Gastrocnemius medialis (tissue), 4 donors: ENCODE data around the gene RCAN1. TPM values are rescaled to one million over a fixed set of nuclear protein-coding genes. Genes with fewer than 3 reads are reported as not detected.

ENCODE experiments used
- ATAC-seq, 2 donors: fragments of 150-250 bp; one replicate each; pipeline ENCODE4 v1.9.1; 2016
- DNase-seq, 2 donors: peaks; one replicate each; pipeline ENCODE4 v3.0.0-alpha.2; 2019
- H3K27ac ChIP-seq, 4 donors: fragments of 200-600 bp; sonication (generic); 1 replicate in 1 of 4; 2 replicates in 3 of 4; pipeline ENCODE4 v1.5.1; 2016 to 2018; ENCODE audit warnings: mild to moderate bottlenecking in 2 of 4, moderate library complexity in 1 of 4
- H3K27me3 ChIP-seq, 3 donors: fragments of 200-600 bp; sonication (generic) in 2 of 3; 1 replicate in 1 of 3; 2 replicates in 2 of 3; pipeline versions ENCODE4 v1.5.1 to v1.6.0; 2016 to 2019; ENCODE audit warnings: mild to moderate bottlenecking in 1 of 3, moderate library complexity in 1 of 3
- H3K36me3 ChIP-seq, 2 donors: fragments of 200-600 bp; sonication (generic) in 1 of 2; one replicate each; pipeline ENCODE4 v1.5.1; 2017 to 2018
- H3K4me1 ChIP-seq, 2 donors: fragments of 200-600 bp; sonication (generic) in 1 of 2; one replicate each; pipeline ENCODE4 v1.5.1; 2016 to 2017; ENCODE audit warnings: mild to moderate bottlenecking in 2 of 2
- H3K4me3 ChIP-seq, 4 donors: fragments of 200-600 bp; sonication (generic) in 3 of 4; 1 replicate in 1 of 4; 2 replicates in 3 of 4; pipeline ENCODE4 v1.5.1; 2016 to 2019; ENCODE audit warnings: mild to moderate bottlenecking in 2 of 4
- H3K9me3 ChIP-seq, 3 donors: fragments of 200-600 bp; sonication (generic) in 2 of 3; 1 replicate in 1 of 3; 2 replicates in 2 of 3; pipeline ENCODE4 v1.5.1; 2016 to 2019
- CTCF ChIP-seq, 5 experiments: fragments of 450-650 bp in 3 of 5; fragments of 200-600 bp in 2 of 5; sonication (generic) in 2 of 5; IDR thresholded peaks in 4 of 5; conservative IDR thresholded peaks in 1 of 5; 1 replicate in 4 of 5; 2 replicates in 1 of 5; pipeline ENCODE4 v1.5.1; 2016 to 2019; ENCODE audit warnings: antibody characterized with exemption in 5 of 5, mild to moderate bottlenecking in 3 of 5, moderate library complexity in 3 of 5
- POLR2A ChIP-seq, 2 donors: fragments of 450-650 bp; IDR thresholded peaks; one replicate each; pipeline ENCODE4 v1.6.1; 2017; ENCODE audit warnings: antibody characterized with exemption in 2 of 2, mild to moderate bottlenecking in 2 of 2, moderate library complexity in 2 of 2
- in situ Hi-C, 4 donors: fragments of 200-750 bp; cut with MboI; loops; one replicate each; pipeline versions ENCODE4 v1.15.0 to v1.8.0; 2017; ENCODE audit warnings: low sequenced_read_pairs in 4 of 4
- intact Hi-C: fragments of 100-400 bp; cut with DNase I; formaldehyde crosslinking; loops from one replicate; pipeline ENCODE4 v1.15.1; 2023; ENCODE audit warnings: low total_unique reads
- total RNA-seq, 4 donors: library from RNA; depleted of rRNA; stranded (reverse); fragments of >200 nt; gene quantifications; one replicate each; pipeline versions ENCODE4 v1.1.0 to v1.2.3, GENCODE V29; 2016

RCAN1 gene
- total RNA-seq, 4 donors from 2014 or later: 21.7 to 37.9 (median 33.2) TPM

GRCh38 chr21:34543017-34543416, 71.9 kb downstream of the RCAN1 start:
- H3K4me1 ChIP-seq: peaks cover 0 to 13% of the 10 kb centered on the region in 2 donors
- intact Hi-C loops (no loop called here), in situ Hi-C loops (no loop called here)
- TF ChIP-seq POLR2A (IDR thresholded peaks at IDR 0.05) (no peak), CTCF (IDR thresholded peaks at IDR 0.05 in 4 of 5, conservative IDR thresholded peaks at IDR 0.05 in 1 of 5) (no peak)
- H3K27me3 ChIP-seq: no peaks in the 10 kb centered on the region
- H3K9me3 ChIP-seq: no peaks in the 10 kb centered on the region
- H3K36me3 ChIP-seq: no peaks in the 10 kb centered on the region
- no peak for ATAC-seq
- no peak overlapping the region for H3K4me3 ChIP-seq
- no peak for DNase-seq
- H3K27ac ChIP-seq: no peak overlapping the region

GRCh38 chr21:34540206-34540605, 74.7 kb downstream of the RCAN1 start:
- H3K27ac ChIP-seq: no peak overlapping the region
- in situ Hi-C loops: no loop called here
- H3K4me1 ChIP-seq: peaks cover 0 to 4% of the 10 kb centered on the region in 2 donors
- H3K27me3 ChIP-seq: no peaks in the 10 kb centered on the region
- ATAC-seq (no peak), DNase-seq (no peak)
- H3K36me3 ChIP-seq: no peaks in the 10 kb centered on the region
- intact Hi-C loops: no loop called here
- H3K9me3 ChIP-seq: no peaks in the 10 kb centered on the region
- no peak for TF ChIP-seq POLR2A (IDR thresholded peaks at IDR 0.05)
- no peak for TF ChIP-seq CTCF (IDR thresholded peaks at IDR 0.05 in 4 of 5, conservative IDR thresholded peaks at IDR 0.05 in 1 of 5)
- H3K4me3 ChIP-seq: no peak overlapping the region

GRCh38 chr21:34537838-34538237, 77.1 kb downstream of the RCAN1 start:
- ATAC-seq (no peak), DNase-seq (no peak)
- Histone ChIP-seq H3K27me3 (no peaks in the 10 kb centered on the region), H3K4me3 (no peak overlapping the region), H3K9me3 (no peaks in the 10 kb centered on the region), H3K36me3 (no peaks in the 10 kb centered on the region), H3K27ac (no peak overlapping the region), H3K4me1 (no peaks in the 10 kb centered on the region)
- intact Hi-C loops (no loop called here), in situ Hi-C loops (no loop called here)
- TF ChIP-seq CTCF (IDR thresholded peaks at IDR 0.05 in 4 of 5, conservative IDR thresholded peaks at IDR 0.05 in 1 of 5) (no peak), POLR2A (IDR thresholded peaks at IDR 0.05) (no peak)

GRCh38 chr21:34536820-34537219, 78.1 kb downstream of the RCAN1 start:
- no peaks in the 10 kb centered on the region for H3K9me3 ChIP-seq
- no peaks in the 10 kb centered on the region for H3K4me1 ChIP-seq
- no peak overlapping the region for H3K27ac ChIP-seq
- no peak for ATAC-seq
- TF ChIP-seq CTCF (IDR thresholded peaks at IDR 0.05 in 4 of 5, conservative IDR thresholded peaks at IDR 0.05 in 1 of 5): no peak
- no peak for TF ChIP-seq POLR2A (IDR thresholded peaks at IDR 0.05)
- in situ Hi-C loops (no loop called here), intact Hi-C loops (no loop called here)
- no peak for DNase-seq
- no peaks in the 10 kb centered on the region for H3K27me3 ChIP-seq
- H3K4me3 ChIP-seq: no peak overlapping the region
- no peaks in the 10 kb centered on the region for H3K36me3 ChIP-seq

GRCh38 chr21:34536311-34536710, 78.6 kb downstream of the RCAN1 start:
- Histone ChIP-seq H3K36me3 (no peaks in the 10 kb centered on the region), H3K27me3 (no peaks in the 10 kb centered on the region), H3K4me3 (no peak overlapping the region), H3K4me1 (no peaks in the 10 kb centered on the region), H3K27ac (no peak overlapping the region), H3K9me3 (no peaks in the 10 kb centered on the region)
- DNase-seq: no peak
- TF ChIP-seq CTCF (IDR thresholded peaks at IDR 0.05 in 4 of 5, conservative IDR thresholded peaks at IDR 0.05 in 1 of 5) (no peak), POLR2A (IDR thresholded peaks at IDR 0.05) (no peak)
- intact Hi-C loops (no loop called here), in situ Hi-C loops (no loop called here)
- no peak for ATAC-seq
